HG03521 (cell line): Measurements from ENCODE around the gene FAM72C.
"Not testable (repeated sequence)": the region's sequence is repeated elsewhere in the genome, so short reads cannot be mapped to it uniquely, and the experiment has no call there.

Experiments used
- ATAC-seq: cut with Tn5 transposase; IDR thresholded peaks from one replicate; pipeline ENCODE4 v1.9.1; 2021; ENCODE audit warnings: mild to moderate bottlenecking, moderate library complexity; ENCODE audit not compliant: unreplicated experiment

Gene FAM72C

GRCh38 chr1:143971924-143972700 is at the start of gene FAM72C:
FAM72C (minus strand) TSS chr1:143971986; CDS start chr1:143971141, 845 bp downstream.
- ATAC-seq = peak; percentile 79

DNA sequence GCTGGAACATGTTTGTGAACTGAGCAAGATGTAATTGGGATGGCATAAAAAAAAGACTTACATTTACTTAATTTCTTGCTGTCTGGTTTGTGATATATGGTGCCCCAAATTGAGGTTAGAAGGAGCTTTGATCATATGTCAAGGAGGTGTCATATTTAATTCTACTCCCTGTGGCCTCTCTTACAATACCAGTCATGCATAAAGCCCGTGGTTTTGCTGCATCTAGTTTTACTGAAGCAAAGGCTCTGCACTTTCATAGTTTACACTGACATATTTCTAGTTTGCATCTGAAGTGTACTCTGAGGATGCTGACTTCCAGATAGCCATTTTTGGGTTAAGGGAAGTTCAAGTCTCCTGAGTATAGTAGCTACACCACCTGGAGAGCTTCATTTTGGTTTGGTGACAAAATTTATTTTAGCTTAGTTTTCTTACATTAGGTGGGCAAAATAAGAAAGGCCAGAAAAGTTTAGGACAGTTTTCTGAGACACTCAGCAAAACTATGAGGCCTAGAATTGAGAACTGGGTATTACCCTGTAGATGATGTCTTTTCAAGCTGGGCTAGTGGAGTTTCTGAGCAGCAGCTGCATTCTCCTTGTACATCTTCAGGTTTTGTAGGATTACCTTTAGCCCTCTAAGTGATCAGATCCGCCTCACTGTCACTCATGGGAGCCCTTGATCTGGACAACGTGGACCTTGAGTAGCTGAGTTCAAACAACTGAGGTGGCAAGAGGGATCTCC is 48.4 kb upstream of the FAM72C start:
- ATAC-seq = not testable (repeated sequence)

- ATAC-seq = not testable (repeated sequence)
Measured at GRCh38 chr1:144019101-144019500, 47.3 kb upstream of the FAM72C start.

DNA sequence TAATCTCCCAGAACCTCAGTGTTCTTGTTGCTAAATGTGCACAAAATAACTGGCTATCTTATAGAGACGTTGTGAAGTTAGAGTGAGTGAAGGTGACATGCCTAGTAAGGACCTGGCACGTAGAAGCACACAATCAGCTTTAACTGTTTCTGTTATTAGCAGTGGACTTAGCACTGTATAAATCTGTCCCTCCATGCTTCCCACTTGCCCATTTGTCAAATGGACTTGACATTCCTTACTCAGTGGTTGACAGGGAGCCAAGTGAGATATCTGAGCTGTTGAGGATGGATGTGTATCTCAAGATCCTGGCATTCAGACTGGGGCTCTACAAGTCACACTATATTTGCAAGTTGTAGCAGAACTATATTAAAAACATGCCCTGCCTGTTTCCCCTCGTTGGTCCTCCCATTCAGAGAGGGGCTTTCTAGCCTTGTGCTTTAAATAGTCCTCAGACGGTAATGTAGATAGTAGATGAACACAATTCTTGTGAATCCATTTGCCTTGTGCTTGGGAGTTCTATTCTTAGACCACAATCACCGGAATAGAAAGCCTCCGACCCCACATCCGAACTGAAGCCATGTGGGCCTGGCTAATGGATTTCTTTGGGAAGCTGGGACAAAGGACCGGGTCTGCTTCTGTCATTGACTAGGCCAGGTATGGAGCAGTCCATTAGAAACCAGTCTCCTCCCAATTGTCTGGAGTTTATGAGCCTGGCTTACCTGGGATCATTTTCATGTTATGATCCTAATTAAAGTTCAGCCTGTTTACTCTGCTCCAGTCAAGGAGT is 43.6 kb upstream of the FAM72C start:
- not testable (repeated sequence) for ATAC-seq

- not testable (repeated sequence) for ATAC-seq
Measured at GRCh38 chr1:144014528-144014927, 42.7 kb upstream of the FAM72C start.

- not testable (repeated sequence) for ATAC-seq
Measured at GRCh38 chr1:144014121-144014520, 42.3 kb upstream of the FAM72C start.

- peak; percentile 98 for ATAC-seq
Measured at GRCh38 chr1:144012168-144012733, 40.5 kb upstream of the FAM72C start.

DNA sequence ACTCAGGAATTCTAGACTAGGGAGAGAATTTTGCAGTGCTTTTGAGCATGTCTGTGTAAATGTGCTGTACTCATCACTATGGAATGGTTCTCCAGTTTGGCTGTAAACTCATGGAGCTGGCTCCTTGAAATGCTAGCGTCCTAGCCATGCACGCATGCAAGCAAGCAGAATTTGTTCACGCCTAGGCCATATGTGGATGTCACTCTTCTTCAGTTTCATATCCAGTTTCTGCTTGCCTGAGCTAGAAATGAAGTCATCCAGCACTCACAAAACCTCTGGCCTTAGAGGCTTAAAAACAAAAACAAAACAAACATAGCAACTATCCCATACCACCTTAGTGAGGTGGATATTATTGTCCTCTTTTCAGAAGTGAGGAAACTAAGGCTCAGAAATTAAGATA is 37.6 kb upstream of the FAM72C start:
- peak; percentile 50 for ATAC-seq

GRCh38 chr1:144004259-144004658 is 32.5 kb upstream of the FAM72C start:
- ATAC-seq = not testable (repeated sequence)

DNA sequence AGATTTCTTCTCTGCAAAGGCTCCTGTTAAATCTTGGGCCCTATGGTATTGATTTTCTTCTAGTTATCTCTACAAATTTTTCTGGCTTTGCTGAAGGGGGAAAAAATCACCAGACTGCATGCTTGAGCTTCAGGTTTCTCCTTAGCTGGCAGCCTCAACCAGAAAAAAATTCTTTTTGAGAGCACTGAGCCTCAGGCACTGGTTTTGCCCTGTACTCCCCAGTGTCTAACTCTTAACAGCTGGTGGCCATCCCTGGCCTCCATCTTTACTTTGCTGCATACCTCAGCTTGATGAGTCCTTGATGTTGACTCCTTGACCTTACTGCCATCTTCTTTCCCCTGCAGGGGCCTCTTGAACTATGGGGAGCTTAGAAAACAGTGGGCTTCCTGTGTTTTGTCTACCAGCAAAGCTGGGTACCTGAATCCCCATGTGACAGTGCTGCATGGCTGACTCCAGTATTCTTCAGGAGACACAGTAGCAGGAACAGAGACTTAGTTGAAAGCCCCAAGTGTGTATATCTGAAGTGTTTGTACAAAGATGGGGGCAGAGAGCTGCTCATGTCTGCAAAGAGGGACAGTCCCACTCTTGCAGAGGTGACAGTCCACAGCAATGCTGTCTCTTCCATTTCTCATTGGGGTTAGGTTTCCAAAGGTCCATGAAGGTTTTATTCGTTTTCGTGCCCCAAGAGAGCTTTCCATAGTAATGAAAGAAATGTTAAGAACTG is 31.7 kb upstream of the FAM72C start:
- not testable (repeated sequence) for ATAC-seq

- not testable (repeated sequence) for ATAC-seq
Measured at GRCh38 chr1:144002141-144002881, 30.5 kb upstream of the FAM72C start.

DNA sequence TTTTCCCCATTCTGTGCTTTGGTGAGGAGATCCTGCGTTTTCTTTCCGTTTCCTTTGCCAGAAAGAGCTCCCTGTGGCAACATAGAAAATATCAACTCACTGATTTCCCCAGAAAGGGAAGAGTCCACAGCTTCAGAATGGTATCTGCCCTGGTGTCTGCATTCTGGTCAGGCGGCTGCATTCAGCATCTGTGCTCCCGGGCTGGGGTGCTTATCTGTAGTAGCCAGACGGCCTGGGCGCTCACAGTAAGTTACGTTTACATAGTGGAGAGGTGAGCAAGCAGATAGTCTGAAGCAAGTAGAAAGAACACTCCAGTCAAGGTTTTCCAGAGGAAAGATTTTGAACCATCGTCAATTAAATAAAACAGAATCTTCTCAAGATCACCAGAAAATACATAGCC is 29.3 kb upstream of the FAM72C start:
- ATAC-seq = not testable (repeated sequence)

GRCh38 chr1:143996020-143996419 is 24.2 kb upstream of the FAM72C start:
- ATAC-seq = not testable (repeated sequence)

GRCh38 chr1:143993301-143993907 is 21.6 kb upstream of the FAM72C start:
- ATAC-seq = not testable (repeated sequence)

DNA sequence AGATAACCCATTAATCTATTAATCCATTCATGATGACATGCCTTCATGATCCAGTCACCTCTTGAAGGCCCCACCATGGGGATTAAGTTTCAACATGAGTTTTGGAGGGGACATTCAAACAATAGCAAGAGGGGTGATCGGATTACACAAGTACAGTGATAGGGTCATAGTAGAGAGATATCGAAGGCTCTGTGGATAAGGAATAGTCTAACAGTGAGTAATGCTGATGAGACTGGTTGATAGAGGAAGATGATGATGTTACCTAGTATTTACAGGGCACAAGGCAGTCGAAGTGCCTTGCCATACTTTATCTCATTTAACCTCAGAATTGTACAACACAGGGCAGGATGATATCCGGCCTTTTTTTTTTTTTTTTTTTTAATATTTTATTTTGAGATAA is 18.9 kb upstream of the FAM72C start:
- not testable (repeated sequence) for ATAC-seq

DNA sequence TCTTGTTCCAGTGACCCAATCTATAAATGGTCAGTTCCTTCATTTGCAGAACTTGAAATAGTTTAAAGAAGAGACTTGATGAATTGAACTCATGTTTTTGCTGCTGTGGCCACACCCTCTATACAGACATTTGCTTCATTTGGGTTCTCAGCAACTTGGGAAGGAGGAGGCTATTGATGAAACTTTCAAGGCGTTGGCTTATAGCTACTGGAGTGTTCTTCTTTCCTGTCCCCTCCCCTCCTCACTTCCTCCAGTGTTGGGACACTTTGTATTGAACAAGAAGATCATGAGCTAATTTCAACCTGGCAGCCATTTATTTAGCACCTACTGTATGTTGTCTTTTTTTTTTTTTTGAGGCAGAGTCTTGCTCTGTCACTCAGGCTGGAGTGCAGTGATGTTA is 17.9 kb upstream of the FAM72C start:
- not testable (repeated sequence) for ATAC-seq

- not testable (repeated sequence) for ATAC-seq
Measured at GRCh38 chr1:143989427-143989712, 17.6 kb upstream of the FAM72C start.

- ATAC-seq = not testable (repeated sequence)
Measured at GRCh38 chr1:143988602-143989426, 17.0 kb upstream of the FAM72C start.
